ENCODE data around the gene KRTAP10-4.

DNA sequence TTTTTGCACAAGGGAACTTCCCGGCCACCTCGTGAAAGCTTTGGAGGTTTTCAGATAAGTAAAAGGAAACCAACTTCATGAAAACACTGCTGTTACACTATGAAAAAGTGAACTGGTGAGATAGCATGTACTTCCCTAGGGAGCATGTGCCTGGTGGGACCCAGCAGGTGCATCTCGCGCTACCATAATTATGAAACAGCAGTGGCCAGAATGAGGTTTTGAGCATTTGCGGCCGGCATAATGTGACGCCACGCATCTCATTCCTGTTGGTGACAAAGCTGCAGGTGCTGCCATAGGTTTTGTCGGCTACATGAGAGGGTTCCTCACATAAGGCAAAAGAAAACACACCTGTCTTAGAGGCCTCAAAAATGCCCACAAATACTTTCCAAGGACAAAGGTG lies 16.6 kb upstream of the KRTAP10-4 start:
- TF ChIP-seq, protein P1, sequence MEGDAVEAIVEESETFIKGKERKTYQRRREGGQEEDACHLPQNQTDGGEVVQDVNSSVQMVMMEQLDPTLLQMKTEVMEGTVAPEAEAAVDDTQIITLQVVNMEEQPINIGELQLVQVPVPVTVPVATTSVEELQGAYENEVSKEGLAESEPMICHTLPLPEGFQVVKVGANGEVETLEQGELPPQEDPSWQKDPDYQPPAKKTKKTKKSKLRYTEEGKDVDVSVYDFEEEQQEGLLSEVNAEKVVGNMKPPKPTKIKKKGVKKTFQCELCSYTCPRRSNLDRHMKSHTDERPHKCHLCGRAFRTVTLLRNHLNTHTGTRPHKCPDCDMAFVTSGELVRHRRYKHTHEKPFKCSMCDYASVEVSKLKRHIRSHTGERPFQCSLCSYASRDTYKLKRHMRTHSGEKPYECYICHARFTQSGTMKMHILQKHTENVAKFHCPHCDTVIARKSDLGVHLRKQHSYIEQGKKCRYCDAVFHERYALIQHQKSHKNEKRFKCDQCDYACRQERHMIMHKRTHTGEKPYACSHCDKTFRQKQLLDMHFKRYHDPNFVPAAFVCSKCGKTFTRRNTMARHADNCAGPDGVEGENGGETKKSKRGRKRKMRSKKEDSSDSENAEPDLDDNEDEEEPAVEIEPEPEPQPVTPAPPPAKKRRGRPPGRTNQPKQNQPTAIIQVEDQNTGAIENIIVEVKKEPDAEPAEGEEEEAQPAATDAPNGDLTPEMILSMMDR (IDR thresholded peaks at IDR 0.05), result no peak
- TF ChIP-seq POLR2A (IDR thresholded peaks at IDR 0.05), result no peak
